PC-3 (cell line): ENCODE measurements around the gene LFNG. TPM values are rescaled to one million over a fixed set of nuclear protein-coding genes. Genes with fewer than 3 reads are reported as not detected.

Source experiments
- ATAC-seq: fragments of 200-7000 bp; cut with Tn5 transposase; 2 replicates; pipeline ENCODE4 v1.9.1; 2020; ENCODE audit warnings: mild to moderate bottlenecking, moderate library complexity
- BruUV-seq: library from RNA; stranded (reverse); fragments of 400-500 nt; replicated peaks from 2 replicates; lab custom pipeline; 2021; lab: Mats Ljungman, UMichigan
- CTCF ChIA-PET: fragments of 300-600 bp; sonication (Branson Sonifier 250); formaldehyde crosslinking; loops from one replicate; lab custom pipeline; 2022; ENCODE audit warnings: antibody characterized with exemption; lab: Charles Lee
- POLR2A ChIA-PET: fragments of 300-600 bp; sonication (Branson Sonifier 250); formaldehyde crosslinking; loops from one replicate; lab custom pipeline; 2022; ENCODE audit warnings: antibody characterized with exemption; ENCODE audit not compliant: unreplicated experiment; lab: Charles Lee
- DNase-seq: peaks from one replicate; pipeline ENCODE4 v3.0.0-alpha.2; 2015
- H2AFZ ChIP-seq: fragments of 300-600 bp; sonication (generic); 2 replicates; pipeline ENCODE4 v1.6.0; 2016; ENCODE audit warnings: antibody characterized with exemption, low read length
- H3F3A ChIP-seq: fragments of 300-600 bp; sonication (generic); one replicate; pipeline ENCODE4 v1.6.0; 2017; ENCODE audit warnings: antibody characterized with exemption, low read length, control low read depth, mild to moderate bottlenecking; ENCODE audit not compliant: unreplicated experiment
- H3K27ac ChIP-seq: fragments of 300-600 bp; sonication (generic); 2 replicates; pipeline ENCODE4 v1.5.1; 2016; ENCODE audit warnings: mild to moderate bottlenecking, low read length
- H3K27me3 ChIP-seq: fragments of 300-600 bp; sonication (generic); 2 replicates; pipeline ENCODE4 v1.6.1; 2016; ENCODE audit warnings: low read length, mixed read lengths
- H3K36me3 ChIP-seq: fragments of 300-600 bp; sonication (generic); 2 replicates; pipeline ENCODE4 v1.6.1; 2016; ENCODE audit warnings: low read depth, mixed run types, low read length, mixed read lengths
- H3K4me1 ChIP-seq: fragments of 300-600 bp; sonication (generic); 2 replicates; pipeline ENCODE4 v1.5.1; 2016; ENCODE audit warnings: low read length; ENCODE audit not compliant: insufficient read depth
- H3K4me2 ChIP-seq: fragments of 300-600 bp; sonication (generic); 2 replicates; pipeline ENCODE4 v1.6.0; 2016; ENCODE audit warnings: low read length
- H3K4me3 ChIP-seq: fragments of 300-600 bp; sonication (generic); 2 replicates; pipeline ENCODE4 v1.5.1; 2016; ENCODE audit warnings: mild to moderate bottlenecking, low read length, mixed read lengths
- H3K79me2 ChIP-seq: fragments of 300-600 bp; sonication (generic); 2 replicates; pipeline ENCODE4 v1.6.1; 2017; ENCODE audit warnings: low read length, mixed read lengths
- H3K9ac ChIP-seq: fragments of 300-600 bp; sonication (generic); 2 replicates; pipeline ENCODE4 v1.6.0; 2016; ENCODE audit warnings: mild to moderate bottlenecking, low read length
- H3K9me2 ChIP-seq: fragments of 300-600 bp; sonication (generic); replicated peaks from 2 replicates; pipeline ENCODE4 v1.6.1; 2016; ENCODE audit warnings: mixed run types, low read length, mixed read lengths
- H3K9me3 ChIP-seq: fragments of 300-600 bp; sonication (generic); 2 replicates; pipeline ENCODE4 v1.6.1; 2016; ENCODE audit warnings: low read length, mixed read lengths
- H4K20me1 ChIP-seq: fragments of 300-600 bp; sonication (generic); 2 replicates; pipeline ENCODE4 v1.6.1; 2016; ENCODE audit warnings: low read length, mixed read lengths
- CTCF ChIP-seq: fragments of 300-600 bp; sonication (generic); conservative IDR thresholded peaks from 2 replicates; pipeline ENCODE4 v1.5.1; 2017; ENCODE audit warnings: antibody characterized with exemption, low read depth, mild to moderate bottlenecking, low read length
- EZH2 ChIP-seq: fragments of 300-600 bp; sonication (generic); IDR thresholded peaks from one replicate; pipeline ENCODE4 v1.6.1; 2017; ENCODE audit warnings: antibody characterized with exemption, mild to moderate bottlenecking, low read length; ENCODE audit not compliant: unreplicated experiment
- EZH2phosphoT487 ChIP-seq: fragments of 300-600 bp; sonication (generic); IDR thresholded peaks from 2 replicates; pipeline ENCODE4 v1.6.1; 2018; ENCODE audit warnings: mild to moderate bottlenecking, antibody characterized with exemption, low read length, borderline replicate concordance
- intact Hi-C: fragments of 100-400 bp; cut with micrococcal nuclease; formaldehyde crosslinking; loops from 2 replicates; pipeline ENCODE4 v1.9.0; 2023
- total RNA-seq: library from RNA; depleted of rRNA; stranded (reverse); fragments of >200 nt; gene quantifications from 2 replicates; pipeline ENCODE4 v1.2.3, GENCODE V29; 2014

Gene LFNG
- total RNA-seq, 1 experiment from 2014 or later, result 7.7 TPM

- no peaks in the 10 kb centered on the region for H3F3A ChIP-seq
- intact Hi-C loops, result no loop called here
- H3K27me3 ChIP-seq, result no peaks in the 10 kb centered on the region
- ATAC-seq, result peak; percentile 36
- H3K36me3 ChIP-seq, result no peaks in the 10 kb centered on the region; the same call in 1 of the 2 replicates
- BruUV-seq, result TSS peak; percentile 37
- CTCF ChIA-PET, result no interaction called here
- no peak overlapping the region for H2AFZ ChIP-seq
- H3K9me2 ChIP-seq, result no peaks in the 10 kb centered on the region
- H4K20me1 ChIP-seq, result no peaks in the 10 kb centered on the region
- no peaks in the 10 kb centered on the region for H3K4me1 ChIP-seq
- H3K4me3 ChIP-seq, result no peak overlapping the region
- no peaks in the 10 kb centered on the region for H3K9me3 ChIP-seq
- H3K4me2 ChIP-seq, result no peak overlapping the region
- POLR2A ChIA-PET, result no interaction called here
- DNase-seq, result no peak
- no peaks in the 10 kb centered on the region for H3K79me2 ChIP-seq
- TF ChIP-seq CTCF (no peak), EZH2phosphoT487 (no peak), EZH2 (no peak)
- no peak overlapping the region for H3K27ac ChIP-seq
- no peak overlapping the region for H3K9ac ChIP-seq
Observed at GRCh38 chr7:2537981-2538851, 18.6 kb downstream of the LFNG start.

- ChIA-PET CTCF (no interaction called here), POLR2A (no interaction called here)
- Histone ChIP-seq H3K27ac (no peak overlapping the region), H3K9me3 (no peaks in the 10 kb centered on the region), H4K20me1 (no peaks in the 10 kb centered on the region), H2AFZ (no peak overlapping the region), H3F3A (no peaks in the 10 kb centered on the region), H3K27me3 (no peaks in the 10 kb centered on the region), H3K9ac (no peak overlapping the region), H3K4me2 (no peak overlapping the region), H3K4me1 (no peaks in the 10 kb centered on the region), H3K79me2 (no peaks in the 10 kb centered on the region), H3K36me3 (no peaks in the 10 kb centered on the region; the same call in 1 of the 2 replicates), H3K9me2 (no peaks in the 10 kb centered on the region), H3K4me3 (no peak overlapping the region)
- DNase-seq (no peak), ATAC-seq (no peak)
- no TSS peak for BruUV-seq
- TF ChIP-seq CTCF, result no peak
- no peak for TF ChIP-seq EZH2phosphoT487
- TF ChIP-seq EZH2, result no peak
- intact Hi-C loops, result no loop called here
Observed at GRCh38 chr7:2539031-2539911, 19.7 kb downstream of the LFNG start.
